SH-SY5Y (cell line): ENCODE measurements around the gene PLEKHM1.

ENCODE experiments used
- GATA2 ChIP-seq: IDR thresholded peaks from 2 replicates; pipeline ENCODE4 v1.6.1; 2011; ENCODE audit warnings: mild to moderate bottlenecking, low read depth, low read length
- GATA3 ChIP-seq: IDR thresholded peaks from 2 replicates; pipeline ENCODE4 v1.6.1; 2011; ENCODE audit warnings: low read depth, mild to moderate bottlenecking, low read length, moderate library complexity

DNA sequence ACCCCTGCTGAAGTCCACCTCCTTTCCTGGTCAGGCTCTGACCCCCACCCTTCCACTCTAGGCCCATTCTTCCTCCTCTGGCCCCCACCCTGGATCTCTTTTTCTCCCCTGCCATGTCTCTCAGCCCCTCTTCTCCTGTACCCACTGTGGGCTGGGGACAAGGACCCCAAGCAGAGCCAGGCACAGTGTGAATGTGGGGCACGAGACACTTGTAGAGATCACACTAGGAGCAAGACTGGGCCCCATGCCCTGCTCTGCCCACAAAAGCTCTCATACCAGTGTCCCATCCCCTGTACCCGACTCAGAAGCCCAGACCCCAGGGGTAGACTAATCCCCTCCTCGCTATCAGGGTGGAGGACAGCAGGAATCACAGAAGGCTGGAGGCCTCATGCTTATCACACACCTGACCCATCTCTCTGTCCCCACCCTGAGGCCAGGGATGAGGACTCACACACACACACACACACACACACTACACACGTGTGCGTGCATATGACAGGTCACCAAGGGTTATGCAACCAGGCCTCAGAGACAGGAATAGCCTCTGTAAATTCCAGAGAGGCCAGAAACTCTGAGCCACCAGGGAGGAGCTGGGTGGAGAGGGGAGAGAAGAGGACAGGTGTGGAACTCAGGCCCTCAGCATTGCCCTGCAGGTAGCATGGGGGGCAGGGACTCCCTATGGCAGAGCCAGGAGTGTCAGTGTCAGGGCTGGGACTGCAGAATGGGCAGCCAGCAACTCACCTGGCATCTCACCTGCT lies 79.0 kb downstream of the PLEKHM1 start:
- TF ChIP-seq GATA2: no peak
- no peak for TF ChIP-seq GATA3
